GM12878 (cell line): ENCODE measurements around the gene MEP1A. TPM values are rescaled to one million over a fixed set of nuclear protein-coding genes. Genes with fewer than 3 reads are reported as not detected.

Experiments used
- ATAC-seq: fragments of 200-7000 bp; cut with Tn5 transposase; 3 replicates; pipeline ENCODE4 v1.9.1; 2020; ENCODE audit warnings: mild to moderate bottlenecking, moderate library complexity
- BruUV-seq: library from RNA; stranded (reverse); fragments of 400-500 nt; replicated peaks from 2 replicates; lab custom pipeline; 2021; lab: Mats Ljungman, UMichigan
- CTCF ChIA-PET: fragments of 300-600 bp; sonication (Branson Sonifier 250); formaldehyde crosslinking; extraction: SDS; loops from one replicate; lab custom pipeline; 2021; ENCODE audit warnings: inconsistent platforms; lab: Yijun Ruan, JAX
- POLR2A ChIA-PET: fragments of 350-600 bp; formaldehyde crosslinking; extraction: SDS; loops from one replicate; lab custom pipeline; 2021; ENCODE audit warnings: inconsistent platforms; lab: Charles Lee
- RAD21 ChIA-PET: fragments of 300-600 bp; sonication (Branson Sonifier 250); formaldehyde crosslinking; loops from one replicate; lab custom pipeline; 2023; ENCODE audit warnings: antibody characterized with exemption; ENCODE audit not compliant: unreplicated experiment; lab: Charles Lee
- SMC1A ChIA-PET: fragments of 300-600 bp; sonication (Branson Sonifier 250); formaldehyde crosslinking; loops from one replicate; lab custom pipeline; 2023; ENCODE audit not compliant: unreplicated experiment, uncharacterized antibody; lab: Charles Lee
- DNase-seq: peaks from one replicate; pipeline ENCODE4 v3.0.0-alpha.2; 2011; ENCODE audit warnings: low read depth, low spot score
- FAIRE-seq: peaks from 3 replicates; lab custom pipeline; 2011; peaks lifted over from hg19 to GRCh38; lab: Jason Lieb, UNC
- H2AFZ ChIP-seq: 2 replicates; pipeline ENCODE4 v1.6.0; 2011; ENCODE audit warnings: low read depth, low read length, control low read depth; ENCODE audit not compliant: control insufficient read depth
- H3K27ac ChIP-seq: 2 replicates; pipeline ENCODE4 v1.5.1; 2011; ENCODE audit warnings: control low read depth; ENCODE audit not compliant: control insufficient read depth, insufficient read depth
- H3K27me3 ChIP-seq, 2 experiments: replicated peaks in 1 of 2; 2 replicates each; pipeline versions ENCODE4 v1.6.0 to v1.6.1; 2011; ENCODE audit warnings: low read length in 1 of 2; ENCODE audit not compliant: control insufficient read depth in 2 of 2, insufficient read depth in 2 of 2
- H3K36me3 ChIP-seq, 2 experiments: 2 replicates each; pipeline ENCODE4 v1.5.1; 2011; ENCODE audit warnings: low read length in 1 of 2; ENCODE audit not compliant: control insufficient read depth in 2 of 2, insufficient read depth in 2 of 2
- H3K4me1 ChIP-seq: 2 replicates; pipeline ENCODE4 v1.6.1; 2011; ENCODE audit warnings: mild to moderate bottlenecking, low read length, moderate library complexity, mixed read lengths; ENCODE audit not compliant: control insufficient read depth, insufficient read depth
- H3K4me2 ChIP-seq: 2 replicates; pipeline ENCODE4 v1.6.0; 2011; ENCODE audit warnings: control low read depth; ENCODE audit not compliant: control insufficient read depth, insufficient read depth
- H3K4me3 ChIP-seq: fragments of 200-600 bp; sonication (generic); 2 replicates; pipeline ENCODE4 v1.5.1; 2016
- H3K79me2 ChIP-seq: 2 replicates; pipeline ENCODE4 v1.6.0; 2011; ENCODE audit warnings: low read length; ENCODE audit not compliant: control insufficient read depth, insufficient read depth
- H3K9ac ChIP-seq: 2 replicates; pipeline ENCODE4 v1.8.0; 2011; ENCODE audit warnings: low read length, control low read depth, mixed read lengths; ENCODE audit not compliant: control insufficient read depth, insufficient read depth
- H3K9me3 ChIP-seq: replicated peaks from 3 replicates; pipeline ENCODE4 v1.5.1; 2011; ENCODE audit warnings: mild to moderate bottlenecking, low read length; ENCODE audit not compliant: control insufficient read depth, insufficient read depth
- H4K20me1 ChIP-seq: 2 replicates; pipeline ENCODE4 v1.6.0; 2011; ENCODE audit not compliant: control insufficient read depth, insufficient read depth
- CBFB ChIP-seq: IDR thresholded peaks from 2 replicates; pipeline ENCODE4 v1.6.1; 2016; ENCODE audit warnings: antibody characterized with exemption, low read depth
- DPF2 ChIP-seq: fragments of 450-650 bp; IDR thresholded peaks from 2 replicates; pipeline ENCODE4 v1.6.1; 2017; ENCODE audit warnings: mild to moderate bottlenecking
- GABPA ChIP-seq: IDR thresholded peaks from 2 replicates; pipeline ENCODE4 v1.6.1; 2014; ENCODE audit warnings: antibody characterized with exemption, low read depth, mild to moderate bottlenecking, inconsistent platforms
- HDAC2 ChIP-seq: fragments of 200-600 bp; sonication (generic); IDR thresholded peaks from 2 replicates; pipeline ENCODE4 v1.6.1; 2017
- IRF4 ChIP-seq: IDR thresholded peaks from 2 replicates; pipeline ENCODE4 v1.6.1; 2011; ENCODE audit warnings: low read depth, low read length
- KDM1A ChIP-seq: fragments of 200-600 bp; sonication (generic); IDR thresholded peaks from 2 replicates; pipeline ENCODE4 v1.6.1; 2016; ENCODE audit warnings: borderline replicate concordance
- MEF2B ChIP-seq: fragments of 450-650 bp; IDR thresholded peaks from 2 replicates; pipeline ENCODE4 v1.6.1; 2018; ENCODE audit warnings: mild to moderate bottlenecking, moderate library complexity; ENCODE audit not compliant: partially characterized antibody, poor library complexity, severe bottlenecking
- MYB ChIP-seq: fragments of 150-350 bp; IDR thresholded peaks from 2 replicates; pipeline ENCODE4 v1.6.1; 2014; ENCODE audit warnings: mild to moderate bottlenecking, low read depth, low read length, borderline replicate concordance
- NFYB ChIP-seq: IDR thresholded peaks from 2 replicates; pipeline ENCODE4 v1.6.1; 2011; ENCODE audit warnings: low read depth, mild to moderate bottlenecking, low read length, improper control_type of control experiment, moderate library complexity; ENCODE audit not compliant: insufficient read depth
- POLR2A ChIP-seq: IDR thresholded peaks from 2 replicates; pipeline ENCODE4 v1.6.1; 2011; ENCODE audit warnings: low read depth, mild to moderate bottlenecking, low read length
- RFX5 ChIP-seq: IDR thresholded peaks from 2 replicates; pipeline ENCODE4 v1.6.1; 2011; ENCODE audit warnings: low read depth, low read length, improper control_type of control experiment
- STAT1 ChIP-seq: fragments of 450-650 bp; conservative IDR thresholded peaks from 2 replicates; pipeline ENCODE4 v1.6.1; 2014; ENCODE audit warnings: antibody characterized with exemption, mild to moderate bottlenecking
- SUPT20H ChIP-seq: IDR thresholded peaks from 2 replicates; pipeline ENCODE4 v1.6.1; 2011; ENCODE audit warnings: low read depth, mild to moderate bottlenecking, low read length, moderate library complexity, borderline replicate concordance; ENCODE audit not compliant: control insufficient read depth
- WGBS: methylation state at CpG from one replicate; pipeline ENCODE4 v1.1.6; 2016; ENCODE audit warnings: low lambda C conversion rate; ENCODE audit not compliant: insufficient replicate concordance, insufficient coverage; ENCODE audit errors: missing lambda C conversion rate; 5-methylcytosine and 5-hydroxymethylcytosine counted together
- in situ Hi-C: fragments of 300-500 bp; cut with MboI; formaldehyde crosslinking; loops from 9 replicates; pipeline ENCODE4 v1.14.3; 2018; ENCODE audit warnings: mixed read lengths
- intact Hi-C: fragments of 100-400 bp; cut with micrococcal nuclease; formaldehyde crosslinking; loops from one replicate; pipeline ENCODE4 v1.14.2; 2022; ENCODE audit not compliant: unreplicated experiment
- polyA plus RNA-seq, 11 experiments: library from polyadenylated mRNA; depleted of rRNA in 4 of 11; unstranded in 6 of 11; stranded (reverse) in 5 of 11; fragments of >200 nt; fragmentation: Nextera tagmentation in 4 of 11; fragmentation: Illumina TruSeq in 1 of 11; extraction: Ambion mirVana in 4 of 11; extraction: Trizol in 1 of 11; gene quantifications; 1 replicate in 1 of 11; 2 replicates in 10 of 11; pipeline versions ENCODE4 v1.2.1 to v1.2.3, GENCODE V29; 2011 to 2016; ENCODE audit warnings: inconsistent platforms in 2 of 11, missing spikeins in 2 of 11, low read depth in 1 of 11
- total RNA-seq, 4 experiments: library from RNA; depleted of rRNA in 3 of 4; stranded (reverse); fragments of >200 nt in 3 of 4; fragmentation: Illumina TruSeq in 1 of 4; extraction: Trizol in 1 of 4; gene quantifications; 2 replicates each; pipeline versions ENCODE4 v1.2.1 to v1.2.3, GENCODE V29; 2013 to 2021
- TF ChIP-seq, protein P1 (sequence below): IDR thresholded peaks from 2 replicates; pipeline ENCODE4 v1.6.1; 2011; ENCODE audit warnings: borderline replicate concordance, low read depth, mild to moderate bottlenecking, moderate library complexity, mixed read lengths, low read length; ENCODE audit not compliant: insufficient read depth; ENCODE audit errors: extremely low read length
- TF ChIP-seq, protein P2 (sequence below): IDR thresholded peaks from 2 replicates; pipeline ENCODE4 v1.6.1; 2012; ENCODE audit warnings: low read length, inconsistent platforms
- TF ChIP-seq, protein P3 (sequence below): fragments of 450-650 bp; formaldehyde crosslinking; IDR thresholded peaks from 2 replicates; pipeline ENCODE4 v1.4.0; 2022; ENCODE audit warnings: mild to moderate bottlenecking, moderate library complexity

MEP1A gene
- total and polyA plus RNA-seq, 10 of the 15 experiments (the other 5 are each of a cell fraction or from before 2014, with no cell fraction given) = not detected

DNA sequence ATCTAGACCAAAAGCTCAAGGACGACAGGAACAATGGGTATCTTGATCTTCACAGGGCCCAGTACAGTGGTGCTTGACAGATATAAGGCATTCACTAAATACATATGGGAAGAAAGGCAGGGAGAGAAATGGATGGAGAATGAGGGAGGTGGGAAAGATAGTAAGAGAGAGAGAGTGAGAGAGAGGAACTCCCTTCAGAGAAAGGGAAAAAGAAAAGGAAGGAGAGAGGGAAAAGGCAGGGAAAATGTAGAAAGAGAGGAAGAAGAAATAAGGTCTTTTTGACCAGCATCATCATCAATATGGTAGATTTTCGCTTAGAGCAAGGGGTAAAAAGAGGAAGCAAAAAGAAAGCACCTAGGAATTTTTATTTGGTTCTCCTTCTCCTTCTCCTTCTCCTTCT lies 47.2 kb upstream of the MEP1A start:
- BruUV-seq = no TSS peak
- H3K9ac ChIP-seq = no peak overlapping the region
- intact Hi-C loops (no loop called here), in situ Hi-C loops (no loop called here)
- no peak for DNase-seq
- RAD21 ChIA-PET = interaction anchor here (0.6 kb wide), 1 partner anchor 22 kb away, joined by 3 read pairs; no protein-coding TSS in a partner anchor
- no peak for FAIRE-seq
- SMC1A ChIA-PET = no interaction called here
- H3K27me3 ChIP-seq = no peaks in the 10 kb centered on the region
- H4K20me1 ChIP-seq = no peaks in the 10 kb centered on the region
- no peak overlapping the region for H2AFZ ChIP-seq
- POLR2A ChIA-PET = no interaction called here
- no peaks in the 10 kb centered on the region for H3K79me2 ChIP-seq
- CTCF ChIA-PET = no interaction called here
- H3K4me3 ChIP-seq = no peak overlapping the region
- ATAC-seq = no peak
- no peaks in the 10 kb centered on the region for H3K4me1 ChIP-seq
- no peak overlapping the region for H3K27ac ChIP-seq
- 0% methylated on average over 2 of the region's 2 CpGs for WGBS
- H3K9me3 ChIP-seq = no peaks in the 10 kb centered on the region
- H3K4me2 ChIP-seq = no peak overlapping the region
- TF ChIP-seq STAT1 = no peak
- no peak for TF ChIP-seq MYB
- TF ChIP-seq, protein P1, sequence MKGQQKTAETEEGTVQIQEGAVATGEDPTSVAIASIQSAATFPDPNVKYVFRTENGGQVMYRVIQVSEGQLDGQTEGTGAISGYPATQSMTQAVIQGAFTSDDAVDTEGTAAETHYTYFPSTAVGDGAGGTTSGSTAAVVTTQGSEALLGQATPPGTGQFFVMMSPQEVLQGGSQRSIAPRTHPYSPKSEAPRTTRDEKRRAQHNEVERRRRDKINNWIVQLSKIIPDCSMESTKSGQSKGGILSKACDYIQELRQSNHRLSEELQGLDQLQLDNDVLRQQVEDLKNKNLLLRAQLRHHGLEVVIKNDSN = no peak
- TF ChIP-seq, protein P2, sequence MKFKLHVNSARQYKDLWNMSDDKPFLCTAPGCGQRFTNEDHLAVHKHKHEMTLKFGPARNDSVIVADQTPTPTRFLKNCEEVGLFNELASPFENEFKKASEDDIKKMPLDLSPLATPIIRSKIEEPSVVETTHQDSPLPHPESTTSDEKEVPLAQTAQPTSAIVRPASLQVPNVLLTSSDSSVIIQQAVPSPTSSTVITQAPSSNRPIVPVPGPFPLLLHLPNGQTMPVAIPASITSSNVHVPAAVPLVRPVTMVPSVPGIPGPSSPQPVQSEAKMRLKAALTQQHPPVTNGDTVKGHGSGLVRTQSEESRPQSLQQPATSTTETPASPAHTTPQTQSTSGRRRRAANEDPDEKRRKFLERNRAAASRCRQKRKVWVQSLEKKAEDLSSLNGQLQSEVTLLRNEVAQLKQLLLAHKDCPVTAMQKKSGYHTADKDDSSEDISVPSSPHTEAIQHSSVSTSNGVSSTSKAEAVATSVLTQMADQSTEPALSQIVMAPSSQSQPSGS = no peak
- no peak for TF ChIP-seq MEF2B
- TF ChIP-seq DPF2 = no peak
- no peak for TF ChIP-seq SUPT20H
- TF ChIP-seq NFYB = no peak
- no peak for TF ChIP-seq RFX5
- TF ChIP-seq HDAC2 = no peak
- TF ChIP-seq CBFB = no peak
- TF ChIP-seq, protein P3, sequence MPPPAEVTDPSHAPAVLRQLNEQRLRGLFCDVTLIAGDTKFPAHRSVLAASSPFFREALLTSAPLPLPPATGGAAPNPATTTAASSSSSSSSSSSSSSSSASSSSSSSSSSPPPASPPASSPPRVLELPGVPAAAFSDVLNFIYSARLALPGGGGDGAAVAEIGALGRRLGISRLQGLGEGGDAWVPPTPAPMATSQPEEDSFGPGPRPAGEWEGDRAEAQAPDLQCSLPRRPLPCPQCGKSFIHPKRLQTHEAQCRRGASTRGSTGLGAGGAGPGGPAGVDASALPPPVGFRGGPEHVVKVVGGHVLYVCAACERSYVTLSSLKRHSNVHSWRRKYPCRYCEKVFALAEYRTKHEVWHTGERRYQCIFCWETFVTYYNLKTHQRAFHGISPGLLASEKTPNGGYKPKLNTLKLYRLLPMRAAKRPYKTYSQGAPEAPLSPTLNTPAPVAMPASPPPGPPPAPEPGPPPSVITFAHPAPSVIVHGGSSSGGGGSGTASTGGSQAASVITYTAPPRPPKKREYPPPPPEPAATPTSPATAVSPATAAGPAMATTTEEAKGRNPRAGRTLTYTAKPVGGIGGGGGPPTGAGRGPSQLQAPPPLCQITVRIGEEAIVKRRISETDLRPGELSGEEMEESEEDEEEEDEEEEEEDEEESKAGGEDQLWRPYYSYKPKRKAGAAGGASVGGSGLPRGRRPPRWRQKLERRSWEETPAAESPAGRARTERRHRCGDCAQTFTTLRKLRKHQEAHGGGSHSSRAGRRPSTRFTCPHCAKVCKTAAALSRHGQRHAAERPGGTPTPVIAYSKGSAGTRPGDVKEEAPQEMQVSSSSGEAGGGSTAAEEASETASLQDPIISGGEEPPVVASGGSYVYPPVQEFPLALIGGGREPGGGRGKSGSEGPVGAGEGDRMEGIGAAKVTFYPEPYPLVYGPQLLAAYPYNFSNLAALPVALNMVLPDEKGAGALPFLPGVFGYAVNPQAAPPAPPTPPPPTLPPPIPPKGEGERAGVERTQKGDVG = no peak
- TF ChIP-seq IRF4 = no peak
- TF ChIP-seq POLR2A = no peak
- TF ChIP-seq KDM1A = no peak
- TF ChIP-seq GABPA = no peak
- H3K36me3 ChIP-seq = no peaks in the 10 kb centered on the region
